PC-9 (cell line): ENCODE results near the gene OR2D2.

Experiments
- EZH2 ChIP-seq: fragments of 200-600 bp; sonication (generic); IDR thresholded peaks from 2 replicates; pipeline ENCODE4 v1.8.0; 2017; ENCODE audit warnings: antibody characterized with exemption, low read depth
- TF ChIP-seq, protein P1 (sequence below): fragments of 200-600 bp; sonication (generic); conservative IDR thresholded peaks from 2 replicates; pipeline ENCODE4 v1.6.1; 2017; ENCODE audit warnings: mixed run types, antibody characterized with exemption, mild to moderate bottlenecking, moderate library complexity

DNA sequence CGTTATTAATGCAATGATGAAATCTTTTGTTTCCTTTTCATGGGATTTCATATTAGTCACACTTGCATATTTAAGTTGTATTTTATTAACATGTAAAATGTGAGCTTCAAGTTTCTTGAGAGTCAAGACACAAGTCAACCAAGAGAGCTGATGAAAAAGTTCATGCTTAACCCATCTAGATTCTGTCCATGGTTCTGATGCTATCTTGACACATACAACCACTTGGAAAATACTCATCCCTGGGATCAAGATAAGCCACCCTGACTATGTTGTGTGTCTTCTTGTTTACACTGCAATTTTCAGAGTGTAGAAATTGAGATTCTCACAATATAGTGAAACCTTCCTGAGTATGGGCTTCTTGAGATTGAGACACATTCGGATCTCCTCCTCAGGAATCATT, 16.5 kb downstream of the OR2D2 start:
- TF ChIP-seq, protein P1, sequence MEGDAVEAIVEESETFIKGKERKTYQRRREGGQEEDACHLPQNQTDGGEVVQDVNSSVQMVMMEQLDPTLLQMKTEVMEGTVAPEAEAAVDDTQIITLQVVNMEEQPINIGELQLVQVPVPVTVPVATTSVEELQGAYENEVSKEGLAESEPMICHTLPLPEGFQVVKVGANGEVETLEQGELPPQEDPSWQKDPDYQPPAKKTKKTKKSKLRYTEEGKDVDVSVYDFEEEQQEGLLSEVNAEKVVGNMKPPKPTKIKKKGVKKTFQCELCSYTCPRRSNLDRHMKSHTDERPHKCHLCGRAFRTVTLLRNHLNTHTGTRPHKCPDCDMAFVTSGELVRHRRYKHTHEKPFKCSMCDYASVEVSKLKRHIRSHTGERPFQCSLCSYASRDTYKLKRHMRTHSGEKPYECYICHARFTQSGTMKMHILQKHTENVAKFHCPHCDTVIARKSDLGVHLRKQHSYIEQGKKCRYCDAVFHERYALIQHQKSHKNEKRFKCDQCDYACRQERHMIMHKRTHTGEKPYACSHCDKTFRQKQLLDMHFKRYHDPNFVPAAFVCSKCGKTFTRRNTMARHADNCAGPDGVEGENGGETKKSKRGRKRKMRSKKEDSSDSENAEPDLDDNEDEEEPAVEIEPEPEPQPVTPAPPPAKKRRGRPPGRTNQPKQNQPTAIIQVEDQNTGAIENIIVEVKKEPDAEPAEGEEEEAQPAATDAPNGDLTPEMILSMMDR = no peak
- TF ChIP-seq EZH2 = no peak
